Body of pancreas (tissue), 4 donors: ENCODE results near the gene ERBB4.

Source experiments
- CTCF ChIP-seq, 7 experiments: fragments of 450-650 bp in 4 of 7; fragments of 200-600 bp in 3 of 7; sonication (generic) in 3 of 7; IDR thresholded peaks; one replicate each; pipeline ENCODE4 v1.5.1; 2016 to 2019; ENCODE audit warnings: antibody characterized with exemption in 7 of 7
- POLR2A ChIP-seq, 3 donors: fragments of 450-650 bp; IDR thresholded peaks; one replicate each; pipeline ENCODE4 v1.6.1; 2016; ENCODE audit warnings: antibody characterized with exemption in 3 of 3, mild to moderate bottlenecking in 2 of 3

- TF ChIP-seq CTCF (IDR thresholded peaks at IDR 0.05): no peak
- TF ChIP-seq POLR2A (IDR thresholded peaks at IDR 0.05): no peak
Observed at GRCh38 chr2:211837706-211838105, 700.9 kb downstream of the ERBB4 start.
